Measurements from ENCODE around the gene GAB2.

- TF ChIP-seq CTCF (IDR thresholded peaks at IDR 0.05) = no peak
- no peak for TF ChIP-seq EZH2 (IDR thresholded peaks at IDR 0.05; ENCODE audit: borderline replicate concordance, insufficient read depth, low read depth, low read length, poor library complexity, severe bottlenecking)
Observed at GRCh38 chr11:78438298-78438975, 20.8 kb upstream of the GAB2 start.
